HG02678 (cell line): ENCODE measurements around the gene BABAM2.

Experiments used
- ATAC-seq: cut with Tn5 transposase; IDR thresholded peaks from one replicate; pipeline ENCODE4 v1.9.1; 2021; ENCODE audit warnings: mild to moderate bottlenecking, moderate library complexity; ENCODE audit not compliant: unreplicated experiment

BABAM2 gene

GRCh38 chr2:28336264-28336980 lies 445.9 kb downstream of the BABAM2 start:
- no peak for ATAC-seq

GRCh38 chr2:28336982-28337627 lies 446.6 kb downstream of the BABAM2 start:
- ATAC-seq, result no peak

DNA sequence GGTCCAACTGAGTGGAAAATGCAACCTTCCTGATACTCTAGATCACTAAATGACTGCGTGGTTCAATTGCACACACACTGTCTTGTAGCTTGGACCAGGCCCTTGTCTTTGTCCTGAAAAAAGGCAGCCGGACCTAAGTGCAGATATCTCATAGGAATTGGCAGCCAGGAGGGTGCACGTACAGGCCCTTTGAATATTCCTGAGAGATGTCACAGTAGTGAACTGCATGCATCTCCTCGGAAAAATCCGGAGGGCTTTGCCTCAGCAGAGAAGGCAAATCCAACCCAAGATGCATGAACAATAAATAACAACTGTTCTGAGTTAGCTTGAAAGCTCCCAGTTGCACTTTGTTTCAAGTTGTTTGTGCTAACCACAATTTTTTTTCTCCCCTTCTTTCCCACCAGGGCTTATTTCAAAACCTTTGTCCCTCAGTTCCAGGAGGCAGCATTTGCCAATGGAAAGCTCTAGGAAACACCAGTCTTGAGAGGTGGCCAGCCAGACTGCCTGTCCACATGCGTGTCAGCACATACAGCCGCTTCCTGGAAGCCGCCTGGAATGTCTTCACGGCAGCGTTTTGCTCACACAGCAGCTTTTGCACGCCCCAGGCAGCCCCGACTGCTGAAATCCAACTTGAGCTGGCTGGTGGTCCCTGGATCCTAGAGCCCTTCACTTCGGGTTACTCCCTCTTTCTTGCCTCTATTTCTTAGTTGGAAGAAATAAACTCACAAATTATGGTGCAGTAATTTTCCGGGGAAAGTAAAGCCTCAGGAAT lies 447.7 kb downstream of the BABAM2 start:
- no peak for ATAC-seq

GRCh38 chr2:28338831-28339321 lies 448.3 kb downstream of the BABAM2 start:
- no peak for ATAC-seq

- ATAC-seq, result no peak
These were observed 449.1 kb downstream of the BABAM2 start for GRCh38 chr2:28339516-28340175.

DNA sequence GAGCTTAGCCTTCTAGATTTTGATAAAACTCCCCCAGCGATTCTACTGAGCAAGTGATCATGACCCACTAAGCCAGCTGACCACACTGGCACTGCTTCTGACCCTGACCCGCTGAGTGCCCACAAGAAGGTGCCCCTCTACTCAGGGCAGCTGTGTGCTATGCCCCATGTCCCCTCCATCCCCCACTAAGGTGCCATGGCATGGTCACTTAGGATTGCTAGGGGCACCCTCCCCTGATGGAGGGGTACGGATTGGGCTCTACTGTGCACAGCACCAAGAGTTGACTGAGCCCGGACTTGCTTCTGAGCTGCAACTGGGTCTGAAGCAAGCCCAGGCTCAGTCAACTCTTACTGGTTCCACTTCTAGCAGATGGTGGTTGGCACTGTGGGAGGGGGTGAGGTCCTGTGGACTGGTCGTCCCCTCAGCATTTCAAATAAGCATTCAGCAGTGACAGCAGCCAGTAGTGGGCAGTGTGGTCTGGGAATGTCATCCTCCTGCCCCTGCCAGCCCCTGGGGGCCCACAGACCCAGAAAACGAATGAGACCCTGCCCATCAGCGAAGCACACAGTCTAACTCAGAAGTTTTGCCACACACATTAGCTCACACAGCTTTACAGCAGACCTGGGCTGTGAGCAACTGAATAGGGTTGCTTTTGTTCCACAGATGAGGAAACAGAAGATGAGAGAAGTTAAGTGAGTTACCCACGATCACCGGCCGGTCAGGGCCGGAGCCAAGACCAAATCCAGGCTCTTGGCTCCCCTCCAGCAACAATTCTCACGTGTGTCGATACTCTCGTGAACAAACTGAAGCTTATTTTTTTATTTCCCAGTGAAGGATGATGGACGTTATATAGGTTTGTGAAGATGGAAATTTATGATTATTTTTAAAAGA lies 450.0 kb downstream of the BABAM2 start:
- ATAC-seq, result no peak

DNA sequence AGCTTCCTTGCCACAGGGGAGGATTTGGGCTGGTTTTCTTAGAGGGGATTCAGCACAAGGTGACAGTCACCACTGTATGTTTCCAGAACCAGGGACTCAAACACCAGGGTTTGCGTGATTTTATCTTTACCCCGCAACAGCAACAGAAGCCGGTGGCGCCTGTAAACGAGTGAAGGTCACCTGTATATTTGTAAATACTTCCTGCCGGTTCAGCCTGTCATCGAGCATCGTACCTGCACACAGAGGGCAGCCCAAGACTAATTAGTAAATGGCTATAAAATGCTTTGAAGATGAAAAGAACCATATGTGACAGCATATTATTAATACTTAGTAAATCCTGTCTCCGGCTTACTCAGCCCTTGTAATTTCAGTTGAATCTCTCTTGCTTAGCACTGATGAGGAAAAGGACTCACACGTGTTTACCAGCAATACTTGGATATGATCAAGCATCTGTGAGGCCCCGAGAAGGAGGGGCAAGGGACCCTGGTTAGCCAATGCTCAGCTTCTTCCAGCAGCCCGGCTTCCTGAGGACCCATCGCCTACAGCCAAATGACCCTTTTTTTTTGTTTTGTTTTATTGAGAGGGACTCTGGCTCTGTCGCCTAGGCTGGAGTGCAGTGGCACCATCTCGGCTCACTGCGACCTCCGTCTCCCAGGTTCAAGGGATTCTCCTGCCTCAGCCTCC lies 450.8 kb downstream of the BABAM2 start:
- ATAC-seq, result no peak

DNA sequence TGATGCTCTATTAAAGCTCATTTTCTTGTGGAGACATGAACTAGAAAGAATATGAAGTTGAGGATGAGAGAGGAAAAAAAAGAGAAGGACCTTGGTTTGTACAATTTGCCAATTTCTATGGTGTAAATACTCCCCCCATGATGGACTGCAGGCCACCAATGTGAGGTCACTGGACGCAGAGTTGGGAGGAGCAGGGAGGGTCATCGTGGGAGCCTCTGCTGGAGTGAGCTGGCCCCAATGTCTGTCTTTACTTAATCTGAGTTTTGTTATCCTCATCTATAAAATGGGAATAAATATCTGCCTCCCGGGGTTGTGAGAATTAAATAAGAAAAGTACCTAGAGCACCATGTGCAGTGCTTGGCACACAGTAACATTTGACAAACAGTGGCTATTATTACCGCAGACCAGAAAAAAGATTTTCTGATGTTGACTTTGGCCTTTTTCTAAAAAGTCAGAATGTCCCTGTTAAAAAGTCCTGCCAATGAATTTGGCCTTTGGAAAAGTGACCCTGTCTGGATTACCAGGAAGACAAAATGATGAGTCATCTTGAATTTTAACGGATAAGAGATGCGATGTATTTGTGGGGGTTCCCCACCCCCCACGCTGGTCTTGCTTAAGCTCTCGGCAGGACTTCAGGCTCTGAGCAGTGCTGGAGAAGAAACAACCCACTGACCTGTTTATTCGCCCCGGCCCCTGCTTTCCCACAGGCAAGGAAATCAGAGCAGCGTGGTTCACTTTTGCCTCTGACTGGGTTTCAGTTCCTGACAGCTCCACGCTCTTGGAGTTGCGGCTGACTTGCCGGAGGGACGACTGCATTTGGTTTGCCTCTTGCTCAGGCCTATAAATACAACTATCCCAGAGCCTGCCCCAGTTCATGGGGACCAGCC lies 451.8 kb downstream of the BABAM2 start:
- ATAC-seq, result no peak

DNA sequence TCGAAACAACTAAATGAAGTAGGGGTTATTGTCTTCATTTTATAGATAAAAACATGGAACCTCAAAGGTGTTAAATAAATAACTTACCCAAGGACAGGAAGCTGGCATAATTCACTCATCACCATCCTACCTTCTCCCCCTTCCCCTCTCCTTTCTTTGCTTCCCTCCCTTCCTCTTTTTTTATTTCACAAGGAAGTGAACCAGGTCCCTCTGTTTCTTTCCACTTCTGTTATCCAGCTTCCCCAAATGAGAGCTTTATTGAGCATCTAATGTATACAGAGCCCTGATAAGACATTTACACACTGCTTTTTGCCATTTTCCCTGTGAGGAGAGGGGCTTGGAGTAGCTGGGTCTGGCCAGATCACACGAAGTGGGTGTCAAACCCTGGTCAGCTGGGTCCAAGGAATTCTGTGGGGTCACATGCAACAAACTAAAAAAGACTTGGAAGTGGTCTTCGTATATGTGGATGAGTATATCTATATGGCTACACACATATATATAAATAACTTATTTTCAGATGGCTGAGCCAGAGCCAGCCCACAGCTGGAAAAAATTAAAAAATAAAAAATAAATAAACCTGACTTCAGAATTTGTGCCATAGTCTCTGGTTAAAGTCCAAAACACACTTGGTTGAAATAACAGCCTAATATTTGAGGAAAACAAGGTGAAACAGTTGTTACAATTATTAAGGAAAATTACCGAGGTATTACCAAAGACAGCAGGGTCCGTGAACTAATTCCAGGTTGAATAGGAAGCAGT lies 452.8 kb downstream of the BABAM2 start:
- no peak for ATAC-seq

DNA sequence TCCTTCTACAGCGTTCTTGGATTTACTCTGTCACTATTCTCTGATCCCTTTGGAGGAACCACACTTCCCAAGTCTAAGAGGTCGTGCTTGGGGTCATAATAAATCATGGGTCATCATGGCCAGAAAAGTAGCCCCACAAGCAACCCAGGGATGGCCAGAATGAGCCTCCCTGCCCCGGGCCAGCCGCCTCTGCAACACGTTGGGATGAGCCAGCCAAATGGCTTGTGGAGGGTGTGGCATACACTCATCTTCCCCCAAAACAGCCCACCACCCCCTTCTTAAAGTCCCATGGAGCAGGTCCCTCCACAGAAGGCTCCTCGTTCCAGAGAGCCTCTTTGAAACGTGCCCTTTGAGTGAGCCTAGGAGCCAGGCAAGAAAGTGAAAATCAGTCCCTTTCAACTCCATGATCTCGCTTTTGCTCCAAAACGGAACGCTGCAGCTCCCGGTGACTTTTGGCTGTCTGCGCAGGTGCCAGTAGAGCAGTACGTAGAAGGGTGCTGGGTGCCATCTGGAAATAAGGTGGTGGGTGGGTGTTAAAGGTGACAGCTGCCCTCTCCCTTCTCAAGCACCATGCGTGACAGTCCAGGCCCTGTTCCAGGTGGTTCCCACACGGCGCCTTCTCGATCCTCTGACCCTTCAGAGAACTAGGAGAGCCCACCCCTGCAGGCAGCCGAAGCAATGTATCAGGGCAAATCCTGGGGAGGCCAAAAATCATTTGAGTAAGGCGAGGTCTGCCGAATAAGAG lies 453.6 kb downstream of the BABAM2 start:
- ATAC-seq, result no peak

GRCh38 chr2:28344756-28345373 lies 454.3 kb downstream of the BABAM2 start:
- ATAC-seq, result no peak

GRCh38 chr2:28345619-28346018 lies 455.1 kb downstream of the BABAM2 start:
- ATAC-seq, result no peak

DNA sequence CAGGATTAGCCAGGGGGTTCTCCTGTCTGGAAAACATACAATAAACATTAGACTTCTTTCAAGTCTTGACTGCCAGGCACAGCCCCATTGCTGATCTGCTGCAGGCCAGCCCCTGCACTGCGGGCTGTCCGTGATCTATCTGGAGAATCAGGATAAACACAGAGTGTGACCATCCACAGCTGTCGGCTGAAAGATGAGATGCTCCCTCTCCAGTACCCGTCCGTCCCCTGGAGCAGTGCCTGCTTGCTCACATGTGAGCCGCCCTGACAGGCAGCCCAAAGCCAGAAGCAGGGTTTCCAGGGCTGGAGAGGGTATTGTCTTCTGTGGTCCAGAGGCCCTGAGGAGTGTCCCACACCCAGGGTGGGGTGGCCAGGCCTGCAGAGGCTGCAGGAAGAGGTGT lies 456.1 kb downstream of the BABAM2 start:
- no peak for ATAC-seq

DNA sequence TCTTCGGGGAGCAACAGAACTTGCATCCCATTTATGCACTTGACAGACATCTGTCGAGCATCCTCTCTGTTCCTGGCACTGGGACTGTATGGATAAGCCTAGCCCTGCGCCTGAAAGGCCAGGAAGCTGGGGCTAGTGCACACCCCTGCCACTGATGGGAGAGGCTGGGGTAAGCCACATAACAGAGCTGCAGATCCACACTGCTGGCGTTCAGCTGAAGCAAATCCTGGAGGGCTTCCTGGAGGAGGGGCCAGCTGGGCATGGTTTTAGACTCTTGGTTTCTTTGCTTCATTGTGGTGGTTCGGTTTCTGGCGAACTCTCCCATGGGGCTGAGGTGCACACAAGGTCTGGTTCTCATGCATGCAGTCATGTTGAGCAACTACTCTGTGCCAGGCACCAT lies 456.7 kb downstream of the BABAM2 start:
- no peak for ATAC-seq

DNA sequence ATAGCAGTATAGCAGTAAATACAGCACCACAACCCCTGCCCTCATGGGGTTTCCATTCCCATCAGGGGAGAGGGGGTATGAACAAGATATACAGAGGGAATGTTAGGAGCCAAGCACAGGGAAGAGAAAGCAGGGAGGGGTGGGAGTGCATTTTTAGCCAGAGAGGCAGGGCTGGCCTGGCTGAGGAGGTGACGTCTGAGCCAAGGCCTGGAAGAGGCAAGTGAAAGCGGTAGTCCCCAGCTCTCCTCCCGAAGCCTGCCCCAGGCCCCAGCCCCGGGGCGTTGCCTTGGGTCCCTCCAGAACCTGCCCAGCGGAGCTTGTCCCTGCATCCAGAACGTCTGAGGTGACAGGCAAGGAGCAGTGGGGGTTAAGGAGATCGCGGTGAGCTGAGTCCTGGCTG lies 457.1 kb downstream of the BABAM2 start:
- ATAC-seq, result no peak

- no peak for ATAC-seq
These were observed 457.6 kb downstream of the BABAM2 start for GRCh38 chr2:28348149-28348567.

- ATAC-seq, result no peak
These were observed 458.4 kb downstream of the BABAM2 start for GRCh38 chr2:28348921-28349320.
